Hematopoietic multipotent progenitor cell treated with erythropoietin and hydrocortisone succinate and interleukin-3 and kit ligand, for 8 days (in vitro differentiated cells): Measurements from ENCODE around the gene ENTPD8.
A peak's percentile ranks its signal among the peaks of the same experiment; 100 is the strongest.

ENCODE experiments used
- DNase-seq: peaks from one replicate; pipeline ENCODE4 v3.0.0-alpha.2; 2015

ENTPD8 gene

DNA sequence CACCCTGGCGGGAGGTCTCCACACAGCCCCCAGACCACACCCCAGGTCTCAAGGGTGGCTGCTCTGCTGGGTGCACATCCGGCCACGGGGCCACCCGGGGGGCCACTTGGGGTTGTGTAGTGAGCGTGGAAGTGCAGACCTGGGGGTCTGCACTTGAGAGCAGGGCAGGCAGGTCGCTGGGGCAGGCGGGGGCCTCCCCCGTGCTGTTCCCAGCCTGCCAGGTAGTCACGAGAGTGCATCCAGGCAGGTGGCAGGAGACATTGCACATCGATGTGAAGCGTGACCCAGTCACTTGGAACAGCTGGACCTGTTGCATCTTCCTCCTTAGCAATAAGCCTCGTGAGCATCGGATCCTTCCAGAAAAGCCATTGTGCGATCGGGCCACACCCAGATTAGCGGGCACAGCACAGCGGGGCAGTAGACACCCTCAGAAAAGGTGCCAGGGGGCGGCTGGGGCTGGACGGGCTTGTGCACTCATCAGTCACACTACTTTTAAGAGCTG, 4.8 kb upstream of the ENTPD8 start:
- DNase-seq = no peak

DNA sequence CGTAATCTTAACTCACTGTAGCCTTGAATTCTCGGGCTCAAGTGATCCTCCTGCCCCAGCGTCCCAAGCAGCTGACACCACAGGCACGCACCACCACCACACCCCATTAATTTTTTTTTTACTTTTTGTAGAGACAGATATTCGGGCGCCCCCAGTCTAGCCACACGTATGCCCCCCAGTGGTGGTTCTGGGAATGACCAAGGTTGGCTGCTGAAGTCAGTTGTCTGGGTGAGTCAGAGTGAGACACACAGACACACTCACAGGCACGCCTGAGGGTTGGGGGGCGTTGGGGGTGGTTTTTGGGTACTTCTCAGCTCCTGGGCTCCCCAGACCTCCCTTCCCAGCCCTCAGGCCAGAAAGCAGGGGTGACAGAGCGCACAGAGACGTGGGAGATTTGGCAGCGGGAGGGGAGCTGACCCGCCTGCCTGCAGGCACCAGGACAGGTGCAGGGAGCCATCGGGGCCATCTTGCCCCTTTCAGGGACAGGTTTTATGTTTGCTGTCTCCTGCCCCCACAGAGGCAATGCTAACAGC, 4.2 kb upstream of the ENTPD8 start:
- DNase-seq = peak; percentile 89

- peak; percentile 20 for DNase-seq
These were observed 3.1 kb upstream of the ENTPD8 start for GRCh38 chr9:137444106-137444790.

DNA sequence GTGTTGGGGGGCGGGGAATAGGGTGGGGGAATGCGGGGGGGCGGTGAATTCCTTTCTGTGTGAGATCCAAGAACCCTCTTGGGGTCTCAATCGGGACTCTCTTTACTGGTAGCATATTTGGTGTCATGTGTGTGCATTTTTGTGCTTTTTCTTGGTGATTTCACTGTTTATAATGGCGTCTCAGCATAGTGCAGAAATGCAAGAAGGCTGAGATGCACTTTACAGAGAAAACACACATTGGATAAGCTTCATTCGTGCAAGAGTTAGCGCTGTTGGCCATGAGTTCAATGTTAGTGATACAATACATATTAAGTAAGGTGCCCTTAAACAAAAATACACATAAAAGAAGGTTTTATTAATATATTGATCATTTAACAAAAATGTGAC, 771 bp upstream of the ENTPD8 start:
- DNase-seq = no peak

- DNase-seq = no peak
These were observed 1.9 kb downstream of the ENTPD8 start for GRCh38 chr9:137439158-137439714.

DNA sequence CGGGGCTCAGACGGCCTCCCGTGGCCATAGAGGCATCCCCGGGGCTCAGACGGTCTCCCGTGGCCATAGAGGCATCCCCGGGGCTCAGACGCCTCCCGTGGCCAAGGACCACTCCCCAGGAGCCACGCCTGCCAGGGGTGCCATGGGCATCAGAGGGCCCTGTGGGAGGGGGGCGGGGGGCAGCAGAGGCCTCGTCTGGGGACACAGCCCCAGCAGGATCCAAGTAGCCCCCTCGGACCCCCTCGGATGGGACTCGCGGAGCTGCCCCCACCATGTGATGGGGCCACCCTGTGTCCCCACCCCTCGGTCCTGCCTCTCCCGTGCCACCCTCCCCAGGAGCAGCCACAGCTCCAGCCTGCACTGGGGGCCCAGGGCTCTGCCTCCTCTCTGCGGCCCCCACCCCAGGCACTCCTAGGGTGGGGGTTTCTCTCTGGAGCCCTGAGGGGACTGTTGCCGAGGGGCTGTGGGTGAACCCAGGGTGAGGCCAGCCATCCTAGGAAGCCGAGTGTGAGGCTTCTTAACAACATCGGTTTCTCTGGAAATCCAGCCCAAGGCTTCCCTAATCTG, 2.5 kb downstream of the ENTPD8 start:
- DNase-seq = no peak

DNA sequence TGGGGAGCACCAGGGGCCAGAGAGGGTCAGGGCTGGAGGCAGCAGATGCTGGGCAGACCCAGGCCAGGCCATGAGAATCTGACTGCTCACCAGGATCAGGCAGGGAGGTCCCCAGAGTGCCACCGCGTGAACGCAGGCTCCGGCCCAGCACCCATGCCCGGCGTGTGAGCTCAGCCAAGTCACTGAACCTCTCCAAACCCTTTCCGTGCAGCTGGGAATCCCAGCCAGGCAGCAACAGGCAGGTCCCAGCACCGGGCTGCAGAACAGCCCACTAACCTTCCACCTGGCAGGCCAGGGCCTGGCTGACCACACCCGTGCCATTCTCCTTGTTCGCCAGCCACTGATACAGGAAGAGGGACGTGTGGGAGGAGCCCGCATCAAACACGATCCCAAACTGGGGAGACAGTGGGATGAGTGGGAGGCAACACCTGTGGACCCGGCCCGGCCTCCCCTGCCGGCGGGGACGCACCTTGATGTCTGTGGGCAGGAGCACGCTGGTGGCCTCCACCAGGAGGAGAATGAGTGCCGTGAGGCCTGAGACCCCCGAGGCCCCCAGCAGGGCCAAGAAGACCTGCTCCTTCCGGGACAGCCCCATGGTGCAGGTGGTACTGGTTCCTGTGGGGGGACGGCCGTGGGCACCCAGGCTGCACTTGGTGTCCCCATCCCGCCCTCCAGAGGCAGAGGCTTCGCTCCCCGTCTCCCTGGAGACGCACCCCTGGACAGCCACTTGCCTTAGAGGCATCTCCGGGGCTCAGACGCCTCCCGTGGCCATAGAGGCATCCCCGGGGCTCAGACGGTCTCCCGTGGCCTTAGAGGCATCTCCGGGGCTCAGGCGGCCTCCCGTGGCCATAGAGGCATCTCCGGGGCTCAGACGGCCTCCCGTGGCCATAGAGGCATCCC, 3.2 kb downstream of the ENTPD8 start:
- DNase-seq = no peak

DNA sequence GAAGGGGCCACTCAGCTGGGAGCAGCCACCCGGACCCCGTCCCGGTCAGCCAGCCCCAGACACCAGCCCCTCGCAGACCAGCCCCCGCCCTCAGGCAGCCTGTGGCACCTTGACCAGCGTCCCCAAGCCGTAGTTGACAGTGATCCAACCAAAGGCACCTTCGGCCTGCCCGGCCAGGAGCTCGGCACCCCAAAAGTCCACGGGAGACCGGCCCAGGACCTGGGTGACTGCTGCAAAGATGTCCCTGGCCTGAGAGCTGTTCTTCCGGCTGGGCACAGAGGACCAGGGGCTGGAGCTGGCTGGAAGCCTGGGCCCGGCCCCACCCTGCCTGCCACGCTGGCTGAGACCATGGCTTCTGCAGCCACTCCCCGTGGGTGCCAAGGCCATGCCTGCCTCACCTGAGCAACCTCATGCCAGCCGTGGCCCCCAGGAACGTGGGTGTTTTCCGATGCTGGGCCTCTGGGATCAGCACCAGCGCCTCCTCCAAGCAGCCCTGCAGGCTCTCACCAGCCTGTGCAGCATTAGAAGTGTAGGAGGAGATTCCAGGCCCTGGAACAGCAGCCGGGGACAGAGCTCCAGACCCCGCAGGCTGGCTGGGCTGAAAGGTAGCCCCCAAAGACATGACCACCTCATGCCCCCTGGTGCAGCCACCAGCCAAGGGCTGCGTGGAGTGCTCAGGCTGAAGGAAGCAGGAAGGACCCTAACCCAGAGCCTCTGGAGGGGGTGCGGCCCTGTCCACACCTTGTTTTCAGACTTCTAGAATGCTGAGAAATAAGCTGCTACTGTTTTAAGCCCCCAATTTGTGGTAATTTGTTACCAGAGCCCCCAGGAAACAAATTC, 4.2 kb downstream of the ENTPD8 start:
- DNase-seq = no peak

DNA sequence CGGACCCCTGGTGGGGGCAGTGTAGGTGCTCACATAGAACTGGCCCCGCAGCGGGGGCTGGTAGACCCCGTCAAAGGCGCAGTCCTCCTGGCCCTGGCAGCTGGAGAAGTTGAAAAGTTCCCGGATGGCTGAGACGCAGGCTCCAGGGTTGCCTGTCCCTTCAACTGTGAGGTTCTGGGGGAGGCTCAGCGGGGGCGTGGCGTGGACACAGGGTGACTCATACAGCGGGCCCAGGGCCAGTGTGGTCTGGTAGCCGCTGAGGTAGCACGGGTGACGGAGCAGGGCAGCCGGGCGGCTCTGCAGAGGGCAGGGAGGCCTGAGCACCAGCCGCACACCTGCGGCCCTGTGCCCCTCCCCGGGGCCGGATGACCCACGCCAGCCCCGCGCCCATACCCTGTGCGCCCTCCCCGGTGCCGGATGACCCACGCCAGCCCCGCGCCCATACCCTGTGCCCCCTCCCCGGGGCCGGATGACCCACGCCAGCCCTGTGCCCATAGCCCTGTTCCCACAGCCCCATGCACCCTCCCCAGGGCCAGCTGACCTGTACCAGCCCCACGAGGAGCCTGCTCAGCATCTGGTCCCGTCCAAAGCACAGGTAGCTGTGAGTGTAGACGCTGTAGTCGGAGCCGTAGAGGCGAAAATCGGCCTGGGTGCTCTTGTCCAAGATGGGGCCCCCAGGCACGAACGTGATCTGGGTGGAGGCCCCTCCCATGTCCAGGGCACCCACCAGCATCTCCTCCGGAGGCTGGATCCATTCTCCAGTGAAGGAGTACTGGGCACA, 5.0 kb downstream of the ENTPD8 start:
- DNase-seq = peak; percentile 60

DNA sequence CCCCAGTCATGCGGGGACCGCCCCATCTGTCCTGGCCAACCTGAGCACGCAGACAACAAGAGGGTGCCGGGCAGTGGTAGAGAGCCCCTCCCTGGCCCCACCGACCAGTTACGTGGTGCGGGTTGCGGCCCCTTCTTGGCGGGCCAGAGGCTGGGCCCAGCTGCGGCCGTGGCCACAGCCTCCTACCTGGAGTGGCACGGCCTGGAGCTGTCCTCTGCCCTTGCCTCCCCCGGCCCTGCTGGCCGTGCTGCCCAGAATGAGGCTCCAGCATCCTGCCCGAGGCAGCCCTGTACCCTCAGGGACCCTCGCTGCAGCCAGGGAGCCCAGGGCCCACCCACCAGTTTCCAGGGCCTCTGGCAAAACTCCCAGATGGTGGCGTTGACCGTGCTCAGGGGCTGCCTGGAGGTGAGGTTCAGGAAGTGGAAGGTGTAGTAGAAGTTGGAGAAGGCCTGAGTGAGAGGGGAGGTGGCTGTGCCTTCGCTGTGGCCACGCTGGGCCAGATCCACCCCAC, 5.7 kb downstream of the ENTPD8 start:
- DNase-seq = no peak

GRCh38 chr9:137434498-137435380, 6.4 kb downstream of the ENTPD8 start:
- DNase-seq = no peak

- DNase-seq = no peak
These were observed 7.2 kb downstream of the ENTPD8 start for GRCh38 chr9:137433916-137434431.

DNA sequence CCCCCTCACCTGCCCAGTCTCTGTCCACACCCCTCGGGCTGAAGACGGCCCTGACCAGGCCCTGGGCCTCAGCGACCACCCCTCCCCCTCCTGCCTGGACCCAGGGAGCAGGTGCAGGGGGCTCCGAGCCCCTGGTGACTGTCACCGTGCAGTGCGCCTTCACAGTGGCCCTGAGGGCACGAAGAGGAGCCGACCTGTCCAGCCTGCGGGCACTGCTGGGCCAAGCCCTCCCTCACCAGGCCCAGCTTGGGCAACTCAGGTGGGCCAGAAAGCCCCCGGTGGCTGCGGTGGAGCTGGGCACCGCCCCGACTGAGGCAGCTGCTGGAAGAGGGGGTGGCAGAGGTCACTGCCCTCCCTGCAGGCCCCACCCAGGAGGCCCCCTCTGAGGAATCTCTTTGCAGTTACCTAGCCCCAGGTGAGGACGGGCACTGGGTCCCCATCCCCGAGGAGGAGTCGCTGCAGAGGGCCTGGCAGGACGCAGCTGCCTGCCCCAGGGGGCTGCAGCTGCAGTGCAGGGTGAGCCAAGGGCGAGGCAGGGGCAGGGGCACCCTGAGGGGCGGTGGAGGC, 7.7 kb downstream of the ENTPD8 start:
- DNase-seq = no peak

- no peak for DNase-seq
These were observed 8.3 kb downstream of the ENTPD8 start for GRCh38 chr9:137432687-137433348.

- DNase-seq = no peak
These were observed 9.7 kb downstream of the ENTPD8 start for GRCh38 chr9:137431416-137431931.

DNA sequence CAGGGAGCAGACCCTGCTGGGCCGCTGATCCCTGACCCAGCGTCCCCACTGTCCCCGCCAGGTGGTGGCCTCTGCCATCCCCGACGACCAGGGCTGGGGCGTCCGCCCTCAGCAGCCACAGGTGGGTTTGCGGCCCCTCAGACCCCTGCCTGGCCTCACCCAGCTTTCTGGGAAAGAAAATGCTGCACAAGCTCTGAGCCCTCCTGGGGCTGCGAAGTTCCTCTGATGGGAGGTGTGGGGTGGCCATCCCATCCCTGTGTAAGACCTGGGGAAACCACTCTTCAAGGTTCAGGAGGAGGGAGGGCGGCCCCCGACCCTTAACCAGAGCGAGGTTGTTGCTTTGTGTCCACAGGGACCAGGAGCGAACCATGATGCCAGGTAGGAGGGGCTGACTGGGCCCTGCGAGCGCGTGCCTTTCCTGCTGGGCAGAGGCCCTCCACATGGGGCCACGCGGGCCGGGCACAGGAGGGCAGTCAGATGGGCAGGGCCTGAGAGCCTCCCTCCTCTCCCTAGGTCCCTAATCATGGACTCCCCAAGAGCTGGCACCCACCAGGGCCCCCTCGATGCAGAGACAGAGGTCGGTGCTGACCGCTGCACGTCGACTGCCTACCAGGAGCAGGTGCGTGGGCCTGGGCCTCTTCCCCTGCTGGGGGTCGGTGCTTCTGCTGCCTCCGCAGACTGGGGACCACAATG, 10.3 kb downstream of the ENTPD8 start:
- no peak for DNase-seq

- no peak for DNase-seq
These were observed 11.0 kb downstream of the ENTPD8 start for GRCh38 chr9:137429974-137430722.
